Measurements from ENCODE around the gene AAGAB.

Gene AAGAB

GRCh38 chr15:67199881-67200763 lies 54.3 kb downstream of the AAGAB start:
- no peak for DNase-seq (ENCODE audit: low read depth)
- TF ChIP-seq CTCF (IDR thresholded peaks at IDR 0.05; ENCODE audit: low read depth, low read length) (no peak), MYC (IDR thresholded peaks at IDR 0.05; ENCODE audit: low read depth, low read length) (no peak), POLR2A (IDR thresholded peaks at IDR 0.05; ENCODE audit: extremely low read depth, insufficient read length) (no peak), MAX (IDR thresholded peaks at IDR 0.05; ENCODE audit: low read depth, low read length) (no peak)
- no peak overlapping the region for H3K4me3 ChIP-seq (ENCODE audit: low read depth, low read length)

- no peak overlapping the region for H3K4me3 ChIP-seq (ENCODE audit: low read depth, low read length)
- TF ChIP-seq MYC (IDR thresholded peaks at IDR 0.05; ENCODE audit: low read depth, low read length) (no peak), MAX (IDR thresholded peaks at IDR 0.05; ENCODE audit: low read depth, low read length) (no peak), POLR2A (IDR thresholded peaks at IDR 0.05; ENCODE audit: extremely low read depth, insufficient read length) (no peak), CTCF (IDR thresholded peaks at IDR 0.05; ENCODE audit: low read depth, low read length) (no peak)
- no peak for DNase-seq (ENCODE audit: low read depth)
These were observed 55.1 kb downstream of the AAGAB start for GRCh38 chr15:67199391-67199790.

- DNase-seq (ENCODE audit: low read depth): no peak
- TF ChIP-seq CTCF (IDR thresholded peaks at IDR 0.05; ENCODE audit: low read depth, low read length) (no peak), MYC (IDR thresholded peaks at IDR 0.05; ENCODE audit: low read depth, low read length) (no peak), MAX (IDR thresholded peaks at IDR 0.05; ENCODE audit: low read depth, low read length) (no peak), POLR2A (IDR thresholded peaks at IDR 0.05; ENCODE audit: extremely low read depth, insufficient read length) (no peak)
These were observed 56.2 kb downstream of the AAGAB start for GRCh38 chr15:67198157-67198754.

GRCh38 chr15:67197364-67197695 lies 57.1 kb downstream of the AAGAB start:
- H3K4me3 ChIP-seq (ENCODE audit: low read depth, low read length): no peak overlapping the region
- no peak for DNase-seq (ENCODE audit: low read depth)
- TF ChIP-seq POLR2A (IDR thresholded peaks at IDR 0.05; ENCODE audit: extremely low read depth, insufficient read length): no peak
- TF ChIP-seq CTCF (IDR thresholded peaks at IDR 0.05; ENCODE audit: low read depth, low read length): no peak
- no peak for TF ChIP-seq MAX (IDR thresholded peaks at IDR 0.05; ENCODE audit: low read depth, low read length)
- no peak for TF ChIP-seq MYC (IDR thresholded peaks at IDR 0.05; ENCODE audit: low read depth, low read length)

More at GRCh38 chr15:67198157-67198754, 56.2 kb downstream of the AAGAB start:
- H3K4me3 ChIP-seq (ENCODE audit: low read depth, low read length): no peak overlapping the region

GRCh38 chr15:67196672-67197363 lies 57.6 kb downstream of the AAGAB start:
- TF ChIP-seq MAX (IDR thresholded peaks at IDR 0.05; ENCODE audit: low read depth, low read length) (no peak), POLR2A (IDR thresholded peaks at IDR 0.05; ENCODE audit: extremely low read depth, insufficient read length) (no peak), CTCF (IDR thresholded peaks at IDR 0.05; ENCODE audit: low read depth, low read length) (no peak)

More at GRCh38 chr15:67196672-67197363, 57.6 kb downstream of the AAGAB start:
- H3K4me3 ChIP-seq (ENCODE audit: low read depth, low read length): no peak overlapping the region
- DNase-seq (ENCODE audit: low read depth): no peak
